Fibroblast of lung (primary cell): ENCODE data around the gene CD164. TPM values are rescaled to one million over a fixed set of nuclear protein-coding genes. Genes with fewer than 3 reads are reported as not detected.

Source experiments
- DNase-seq, 2 donors: peaks; one replicate each; pipeline versions ENCODE4 v3.0.0 to v3.0.0-alpha.2; 2010; ENCODE audit warnings: low read depth in 2 of 2
- H2AFZ ChIP-seq: 2 replicates; pipeline ENCODE4 v1.5.1; 2012; ENCODE audit warnings: low read length, control low read depth, inconsistent platforms
- H3K27ac ChIP-seq: 2 replicates; pipeline ENCODE4 v1.5.1; 2011; ENCODE audit warnings: low read length, control low read depth; ENCODE audit not compliant: insufficient read depth
- H3K27me3 ChIP-seq: 2 replicates; pipeline ENCODE4 v1.5.1; 2011; ENCODE audit warnings: mild to moderate bottlenecking, low read length; ENCODE audit not compliant: control insufficient read depth, insufficient read depth
- H3K36me3 ChIP-seq: 2 replicates; pipeline ENCODE4 v1.5.1; 2011; ENCODE audit warnings: low read length; ENCODE audit not compliant: control insufficient read depth, insufficient read depth
- H3K4me1 ChIP-seq: 2 replicates; pipeline ENCODE4 v1.5.1; 2011; ENCODE audit warnings: low read length; ENCODE audit not compliant: control insufficient read depth, insufficient read depth; ENCODE audit errors: extremely low read depth
- H3K4me2 ChIP-seq: 2 replicates; pipeline ENCODE4 v1.5.1; 2011; ENCODE audit warnings: low read length, control low read depth; ENCODE audit not compliant: insufficient read depth; ENCODE audit errors: extremely low read depth
- H3K4me3 ChIP-seq, 4 experiments: fragments of 200-600 bp in 1 of 4; sonication (generic) in 1 of 4; replicated peaks in 1 of 4; 2 replicates each; pipeline ENCODE4 v1.5.1; 2011 to 2016; ENCODE audit warnings: low read length in 4 of 4, low read depth in 3 of 4, mild to moderate bottlenecking in 3 of 4, control low read depth in 2 of 4, inconsistent platforms in 1 of 4, mixed read lengths in 1 of 4; ENCODE audit not compliant: insufficient read depth in 1 of 4; ENCODE audit errors: control extremely low read depth in 1 of 4
- H3K79me2 ChIP-seq: 2 replicates; pipeline ENCODE4 v1.5.1; 2012; ENCODE audit warnings: mild to moderate bottlenecking, low read length, inconsistent platforms; ENCODE audit not compliant: control insufficient read depth, insufficient read depth
- H3K9ac ChIP-seq: 2 replicates; pipeline ENCODE4 v1.5.1; 2011; ENCODE audit warnings: mild to moderate bottlenecking, low read length, control low read depth; ENCODE audit not compliant: insufficient read depth
- H3K9me3 ChIP-seq: 2 replicates; pipeline ENCODE4 v1.5.1; 2012; ENCODE audit warnings: low read depth, low read length; ENCODE audit not compliant: control insufficient read depth, insufficient read depth
- H4K20me1 ChIP-seq: 2 replicates; pipeline ENCODE4 v1.5.1; 2011; ENCODE audit warnings: low read length; ENCODE audit not compliant: control insufficient read depth, insufficient read depth; ENCODE audit errors: extremely low read depth
- CTCF ChIP-seq, 2 donors: IDR thresholded peaks in 1 of 2; conservative IDR thresholded peaks in 1 of 2; 1 replicate in 1 of 2; 2 replicates in 1 of 2; pipeline ENCODE4 v1.5.1; 2011 to 2012; ENCODE audit warnings: low read length in 2 of 2, control low read depth in 1 of 2, inconsistent platforms in 1 of 2, low read depth in 1 of 2, mild to moderate bottlenecking in 1 of 2
- EZH2 ChIP-seq: IDR thresholded peaks from 2 replicates; pipeline ENCODE4 v1.5.1; 2012; ENCODE audit warnings: low read length, control low read depth, mild to moderate bottlenecking; ENCODE audit errors: missing control alignments
- polyA plus RNA-seq, 2 donors: library from polyadenylated mRNA; depleted of rRNA in 1 of 2; stranded (reverse) in 1 of 2; unstranded in 1 of 2; fragments of >200 nt; gene quantifications; 2 replicates each; pipeline ENCODE4 v1.2.1, GENCODE V29; 2011 to 2012; ENCODE audit warnings: missing spikeins in 1 of 2
- total RNA-seq: library from RNA; depleted of rRNA; stranded (reverse); fragments of >200 nt; gene quantifications from 2 replicates; pipeline ENCODE4 v1.2.1, GENCODE V29; 2014

CD164 gene
- total and polyA plus RNA-seq, 2 donors (not counting 1 experiment from before 2014, with no cell fraction given): 232 to 280 TPM

GRCh38 chr6:109379711-109380110 is 2.6 kb downstream of the CD164 start:
- no peak for TF ChIP-seq CTCF (conservative IDR thresholded peaks at IDR 0.05 in 1 of 2, IDR thresholded peaks at IDR 0.05 in 1 of 2; ENCODE audit: low read depth in 1 of 2, low read length in 2 of 2)
- no peak for TF ChIP-seq EZH2
- H3K79me2 ChIP-seq: peaks cover 56% of the 10 kb centered on the region
- H3K4me2 ChIP-seq: peak overlapping the region; percentile 97
- peaks cover 4% of the 10 kb centered on the region for H3K4me1 ChIP-seq
- no peaks in the 10 kb centered on the region for H3K27me3 ChIP-seq
- peak in 1 of 2 donors; percentile 70 for DNase-seq
- H2AFZ ChIP-seq: no peak overlapping the region
- H4K20me1 ChIP-seq: peaks cover 2% of the 10 kb centered on the region
- peaks cover 10% of the 10 kb centered on the region for H3K36me3 ChIP-seq
- no peak overlapping the region for H3K27ac ChIP-seq
- H3K4me3 ChIP-seq: peak overlapping the region; percentile 84 to 97 (median 94)
- no peak overlapping the region for H3K9ac ChIP-seq
- no peaks in the 10 kb centered on the region for H3K9me3 ChIP-seq

GRCh38 chr6:109377717-109378116 is 4.5 kb downstream of the CD164 start:
- Histone ChIP-seq H3K9me3 (no peaks in the 10 kb centered on the region), H2AFZ (no peak overlapping the region), H3K4me2 (no peak overlapping the region), H3K9ac (no peak overlapping the region), H3K4me3 (no peak overlapping the region), H3K27me3 (no peaks in the 10 kb centered on the region), H4K20me1 (peaks cover 2% of the 10 kb centered on the region), H3K4me1 (peaks cover 4% of the 10 kb centered on the region), H3K27ac (no peak overlapping the region), H3K79me2 (peaks cover 62% of the 10 kb centered on the region), H3K36me3 (peaks cover 14% of the 10 kb centered on the region)
- TF ChIP-seq CTCF (conservative IDR thresholded peaks at IDR 0.05 in 1 of 2, IDR thresholded peaks at IDR 0.05 in 1 of 2; ENCODE audit: low read depth in 1 of 2, low read length in 2 of 2) (no peak), EZH2 (no peak)
- DNase-seq: no peak

GRCh38 chr6:109374326-109374892 is 7.9 kb downstream of the CD164 start:
- peaks cover 14% of the 10 kb centered on the region for H3K36me3 ChIP-seq
- no peak overlapping the region for H3K4me2 ChIP-seq

More at GRCh38 chr6:109374326-109374892, 7.9 kb downstream of the CD164 start:
- H3K27ac ChIP-seq: no peak overlapping the region
- no peak overlapping the region for H2AFZ ChIP-seq
- H3K9ac ChIP-seq: no peak overlapping the region
- no peak for TF ChIP-seq EZH2
- no peak for TF ChIP-seq CTCF (conservative IDR thresholded peaks at IDR 0.05 in 1 of 2, IDR thresholded peaks at IDR 0.05 in 1 of 2; ENCODE audit: low read depth in 1 of 2, low read length in 2 of 2)
- no peak for DNase-seq
- H3K4me1 ChIP-seq: peaks cover 4% of the 10 kb centered on the region
- H3K79me2 ChIP-seq: peaks cover 40% of the 10 kb centered on the region
- no peaks in the 10 kb centered on the region for H3K27me3 ChIP-seq
- H3K9me3 ChIP-seq: no peaks in the 10 kb centered on the region
- H4K20me1 ChIP-seq: no peaks in the 10 kb centered on the region
- no peak overlapping the region for H3K4me3 ChIP-seq
